ENCODE measurements around the gene E2F3. TPM values are rescaled to one million over a fixed set of nuclear protein-coding genes. Genes with fewer than 3 reads are reported as not detected.

Gene E2F3
- total RNA-seq, 1 experiment from 2014 or later: 27.1 TPM

DNA sequence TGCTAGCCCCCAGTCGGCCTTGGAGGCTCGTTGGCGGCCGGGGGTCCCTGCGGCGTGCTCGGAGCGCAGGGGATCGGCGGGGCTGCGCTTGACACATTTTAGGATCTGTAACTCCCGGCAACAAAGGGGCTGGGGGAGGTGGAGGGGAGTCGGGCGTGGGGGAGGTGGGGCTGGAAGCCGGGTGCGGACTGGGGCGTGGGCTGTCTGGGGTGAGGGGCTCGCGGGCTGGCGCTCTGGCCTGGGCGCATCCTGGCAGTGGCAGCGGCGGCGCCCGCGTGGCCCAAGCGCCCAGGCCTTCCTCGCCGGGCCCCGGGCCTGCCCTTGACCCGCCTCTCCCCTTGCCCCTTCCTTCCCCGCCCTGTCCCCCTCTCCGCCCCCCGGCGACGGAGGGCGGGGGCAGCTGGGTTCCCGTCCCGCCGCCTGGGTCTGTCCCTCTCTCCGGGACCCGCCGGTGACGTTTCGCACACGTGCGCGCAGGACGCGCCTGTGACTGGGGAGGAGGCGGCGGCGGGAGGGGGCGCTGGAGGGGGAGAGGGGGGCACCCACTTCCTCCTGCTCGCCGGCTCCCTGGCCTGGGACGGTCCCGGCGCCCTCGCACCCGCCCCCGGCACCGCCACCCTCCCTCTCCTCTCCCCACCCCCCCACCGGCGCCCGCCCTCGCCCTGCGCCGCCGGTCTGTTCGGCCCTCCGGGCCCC, 1.5 kb downstream of the E2F3 start:
- Histone ChIP-seq H3K27me3 (ENCODE audit: insufficient read depth, low read length) (no peaks in the 10 kb centered on the region), H3K4me2 (ENCODE audit: low read length) (peak overlapping the region; percentile 73), H3K27ac (ENCODE audit: low read depth, low read length) (peak overlapping the region; percentile 89), H3K4me3 (replicated peaks in 1 of 2; ENCODE audit: low read depth in 1 of 2, low read length in 2 of 2) (peak overlapping the region; percentile 63 to 75), H3K36me3 (ENCODE audit: control insufficient read depth in 1 of 2, insufficient read depth in 2 of 2, low read length in 2 of 2) (peaks cover 9 to 26% of the 10 kb centered on the region in 2 experiments), H3K9me3 (ENCODE audit: control insufficient read depth in 1 of 2, insufficient read depth in 1 of 2, low read depth in 1 of 2, low read length in 2 of 2) (no peaks in the 10 kb centered on the region), H3K9ac (ENCODE audit: low read length) (peak overlapping the region; percentile 98), H4K20me1 (ENCODE audit: insufficient read depth) (peaks cover 18% of the 10 kb centered on the region; the same call in 1 of the 2 replicates), H3K4me1 (ENCODE audit: control insufficient read depth in 1 of 2, insufficient read depth in 2 of 2, low read length in 2 of 2) (peaks cover 0 to 24% of the 10 kb centered on the region in 2 experiments; a peak in 2 of 4 replicates), H3K79me2 (ENCODE audit: insufficient read depth, low read length) (peaks cover 62% of the 10 kb centered on the region), H2AFZ (ENCODE audit: low read depth, low read length, poor library complexity, severe bottlenecking) (no peak overlapping the region), H3K9me2 (ENCODE audit: insufficient read depth) (no peaks in the 10 kb centered on the region)
- intact Hi-C loops (cut with micrococcal nuclease): loop anchor here (5.0 to 10.0 kb wide), 3 partner anchors 111 to 308 kb away; partner anchors contain the start of gene MBOAT1
- DNase-seq (ENCODE audit: low read depth, low spot score) (peak; percentile 80), ATAC-seq (peak; percentile 60)
- no TSS peak for BruUV-seq (replicated peaks)
- ChIA-PET POLR2A (interaction anchor here (0.6 to 0.9 kb wide), 7 partner anchors 8 to 669 kb away, joined by 3 to 5 read pairs (median 3); no protein-coding TSS in a partner anchor), CTCF (interaction anchor here (1.1 to 2.2 kb wide), 3 partner anchors 12 to 158 kb away, joined by 3 to 10 read pairs (median 4); no protein-coding TSS in a partner anchor), RAD21 (ENCODE audit: low non-redundant PET in 1 of 2, low total read pairs in 2 of 2, uncharacterized antibody in 2 of 2, unreplicated experiment in 2 of 2) (interaction anchor here in 1 of 2 experiments (0.6 to 0.7 kb wide), 3 partner anchors 34 to 1184 kb away, joined by 4 to 6 read pairs (median 5); no protein-coding TSS in a partner anchor)
- no peak for TF ChIP-seq SRF (IDR thresholded peaks at IDR 0.05; ENCODE audit: low read depth)
- TF ChIP-seq TCF7L2 (IDR thresholded peaks at IDR 0.05; ENCODE audit: borderline replicate concordance, extremely low read depth, insufficient read depth, insufficient read length): peak; percentile 18
- peak; percentile 83 for TF ChIP-seq ZFX (IDR thresholded peaks at IDR 0.05)
- TF ChIP-seq POLR2AphosphoS5 (IDR thresholded peaks at IDR 0.05; ENCODE audit: low read depth, low read length): peak; percentile 69
